Activated CD4-positive, alpha-beta T cell treated with anti-CD3 and anti-CD28 coated beads for 1 hour (primary cell): ENCODE results near the gene UBAC2.
A peak's percentile ranks its signal among the peaks of the same experiment; 100 is the strongest.

Experiments used
- DNase-seq: peaks from one replicate; pipeline ENCODE4 v3.0.0-alpha.2; 2020

Gene UBAC2

DNA sequence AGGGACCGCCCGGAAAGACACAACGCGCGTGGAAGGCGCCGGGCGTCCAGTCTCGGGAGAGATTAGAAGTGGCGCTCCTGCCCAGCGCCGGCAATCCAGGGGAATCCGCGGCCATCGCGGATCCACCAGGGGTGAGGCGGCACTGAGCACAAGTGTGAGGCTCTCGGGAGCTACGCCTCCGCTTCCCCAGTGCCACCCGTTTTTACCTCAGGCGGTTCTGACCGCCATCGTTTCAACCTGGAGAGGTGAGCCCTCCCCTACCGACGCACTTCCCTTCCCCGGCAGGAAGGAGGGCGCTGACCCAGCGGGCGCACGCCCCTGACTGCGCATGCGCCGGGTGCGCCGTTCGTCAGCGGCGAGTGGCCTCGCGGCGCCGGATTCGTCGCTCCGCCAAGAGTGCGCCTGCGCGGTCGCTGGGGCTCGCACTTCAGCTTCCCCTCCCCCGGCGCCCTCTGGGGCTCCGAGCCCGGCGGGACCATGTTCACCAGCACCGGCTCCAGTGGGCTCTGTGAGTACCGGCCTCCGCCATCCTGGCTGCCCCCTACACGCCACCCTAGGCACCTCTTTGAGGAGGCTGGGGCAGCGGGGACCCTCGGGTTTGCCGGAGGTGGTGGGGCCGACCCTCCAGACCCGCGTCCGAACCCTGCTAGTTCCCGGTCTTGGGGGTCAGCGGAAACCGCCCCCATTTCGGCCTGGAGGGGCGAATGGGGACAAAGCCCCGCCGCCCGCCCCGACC is at the start of gene UBAC2:
Gene UBAC2, plus strand, starts transcription at position 423 of the 736 bp plus-strand sequence. Its CDS starts 55 bp downstream, at position 478.
- DNase-seq, result peak; percentile 96

DNA sequence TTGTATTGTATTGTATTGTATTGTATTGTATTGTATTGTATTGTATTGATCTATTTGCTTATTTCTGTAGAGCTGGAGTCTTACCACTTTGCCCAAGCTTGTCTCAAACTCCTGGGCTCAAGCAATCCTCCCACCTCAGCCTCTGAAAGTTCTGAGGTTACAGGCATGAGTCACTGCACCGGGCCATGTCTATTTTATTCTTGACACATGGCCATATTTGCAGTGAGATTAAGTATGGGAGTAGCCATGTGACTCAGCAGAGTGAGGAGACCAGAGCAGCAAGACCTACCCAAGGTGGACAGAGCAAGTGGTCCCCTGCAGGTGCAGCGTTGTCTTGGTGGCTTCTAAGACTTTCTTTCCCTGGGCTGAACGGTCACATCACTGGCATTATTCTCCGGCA is 49.1 kb upstream of the UBAC2 start:
- no peak for DNase-seq

GRCh38 chr13:99153219-99153618 is 47.4 kb upstream of the UBAC2 start:
- DNase-seq, result no peak

DNA sequence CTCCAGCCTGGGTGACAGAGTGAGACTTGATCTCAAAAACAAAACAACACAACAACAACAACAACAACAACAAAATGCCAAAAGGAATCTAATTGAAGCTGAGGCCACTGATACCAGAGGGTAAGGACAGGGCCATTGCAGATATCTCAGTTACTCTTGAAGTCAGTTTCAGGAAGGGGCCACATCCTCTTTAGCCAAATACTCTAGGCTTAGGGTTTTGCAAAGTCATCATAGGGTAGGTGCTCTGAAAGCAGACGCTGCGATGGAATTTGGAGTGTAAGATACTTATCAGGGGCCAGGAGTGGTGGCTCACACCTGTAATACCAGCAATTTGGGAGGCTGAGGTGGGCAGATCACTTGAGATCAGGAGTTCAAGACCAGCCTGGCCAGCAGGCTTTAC is 46.6 kb upstream of the UBAC2 start:
- no peak for DNase-seq

GRCh38 chr13:99155821-99156220 is 44.8 kb upstream of the UBAC2 start:
- DNase-seq, result no peak

- no peak for DNase-seq
Measured at GRCh38 chr13:99157046-99157445, 43.6 kb upstream of the UBAC2 start.

GRCh38 chr13:99158846-99159245 is 41.8 kb upstream of the UBAC2 start:
- no peak for DNase-seq

GRCh38 chr13:99159331-99160061 is 41.2 kb upstream of the UBAC2 start:
- DNase-seq, result no peak

GRCh38 chr13:99160415-99160814 is 40.2 kb upstream of the UBAC2 start:
- no peak for DNase-seq

- DNase-seq, result no peak
Measured at GRCh38 chr13:99161512-99161911, 39.1 kb upstream of the UBAC2 start.

GRCh38 chr13:99162567-99163361 is 37.9 kb upstream of the UBAC2 start:
- DNase-seq, result no peak

DNA sequence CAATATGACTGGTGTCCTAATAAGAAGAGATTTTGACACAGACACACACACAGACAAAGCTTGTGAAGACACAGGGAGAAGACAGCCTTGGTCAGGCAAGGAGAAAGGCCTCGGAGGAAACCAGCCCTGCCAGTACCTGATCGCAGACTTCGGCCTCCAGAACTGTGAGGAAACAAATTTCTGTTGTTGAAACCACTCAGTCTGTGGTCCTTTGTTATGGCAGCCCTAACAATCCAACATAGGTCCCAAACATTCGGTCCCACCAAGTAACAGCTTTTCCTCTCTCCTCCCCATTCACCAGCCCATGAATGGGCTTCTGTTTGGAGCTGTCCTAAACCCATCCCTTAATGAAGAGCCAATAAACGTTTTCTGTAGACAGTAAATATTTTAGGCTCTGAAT is 36.4 kb upstream of the UBAC2 start:
- DNase-seq, result no peak

DNA sequence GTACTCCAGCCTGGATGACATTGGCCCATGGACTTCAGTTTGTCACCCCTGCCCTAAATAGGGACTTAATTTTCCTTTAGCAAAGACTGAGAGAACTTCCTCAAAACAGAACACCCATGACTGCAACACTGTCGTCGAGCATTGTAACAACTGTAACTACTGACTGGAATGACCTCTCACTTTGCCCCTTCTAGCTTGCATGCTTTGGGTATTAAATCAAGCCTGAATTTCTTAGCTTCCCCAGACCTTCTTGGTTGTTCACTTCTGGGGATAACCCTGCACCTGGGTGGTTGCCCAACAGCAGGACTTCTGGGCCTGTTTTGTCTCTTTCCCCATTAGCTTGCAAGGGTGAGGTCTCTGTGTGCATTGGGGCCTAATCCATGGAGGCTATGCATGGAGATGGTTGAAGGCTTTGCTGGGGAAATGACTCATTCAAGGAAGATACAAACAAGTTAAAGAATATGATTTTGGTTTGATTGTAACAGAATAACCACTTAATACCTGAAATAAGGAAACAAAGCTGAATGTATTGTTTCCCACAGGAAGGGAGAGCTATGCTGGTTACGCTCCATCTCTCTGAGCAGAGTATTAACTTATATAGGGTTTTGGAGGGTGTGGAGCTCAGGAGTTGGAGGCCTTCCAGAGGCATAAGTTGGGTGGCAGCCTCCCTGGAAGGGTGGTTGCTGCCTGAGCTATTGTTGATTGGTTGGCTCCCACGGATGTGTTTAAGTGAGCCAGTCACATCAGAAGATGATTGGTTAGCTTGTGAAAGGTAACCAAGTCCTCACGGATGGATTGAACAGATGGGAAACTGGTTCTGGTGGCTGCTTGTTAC is 34.7 kb upstream of the UBAC2 start:
- no peak for DNase-seq

GRCh38 chr13:99172951-99173350 is 27.7 kb upstream of the UBAC2 start:
- no peak for DNase-seq

- DNase-seq, result no peak
Measured at GRCh38 chr13:99173606-99174005, 27.0 kb upstream of the UBAC2 start.

- no peak for DNase-seq
Measured at GRCh38 chr13:99174533-99175100, 26.0 kb upstream of the UBAC2 start.

- DNase-seq, result peak; percentile 66
Measured at GRCh38 chr13:99176309-99177276, 24.1 kb upstream of the UBAC2 start.

DNA sequence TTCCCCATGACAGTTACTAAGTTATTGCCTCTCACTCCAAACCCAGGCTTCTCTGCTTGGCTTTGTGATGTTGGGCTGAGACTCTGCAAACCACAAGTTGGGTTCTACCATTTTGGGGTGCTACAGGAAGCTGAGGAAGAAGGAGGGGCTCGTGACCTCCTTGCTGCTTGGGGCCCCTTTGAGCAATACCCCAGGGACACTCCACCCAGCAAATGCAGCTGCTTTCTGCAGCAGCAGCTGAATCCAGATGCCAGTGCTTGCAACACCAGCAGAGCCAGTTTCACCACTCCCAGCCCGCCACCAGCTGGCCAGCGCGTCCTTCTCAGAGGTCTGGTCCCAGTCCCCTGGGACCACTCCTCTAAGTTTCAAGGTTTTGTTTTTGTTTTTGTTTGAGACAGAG is 22.0 kb upstream of the UBAC2 start:
- no peak for DNase-seq

GRCh38 chr13:99179460-99179859 is 21.2 kb upstream of the UBAC2 start:
- no peak for DNase-seq

GRCh38 chr13:99182439-99182838 is 18.2 kb upstream of the UBAC2 start:
- DNase-seq, result no peak

- DNase-seq, result no peak
Measured at GRCh38 chr13:99185606-99186005, 15.0 kb upstream of the UBAC2 start.
